ENCODE results near the gene NDUFAF8. TPM values are rescaled to one million over a fixed set of nuclear protein-coding genes. Genes with fewer than 3 reads are reported as not detected.
A peak's percentile ranks its signal among the peaks of the same experiment; 100 is the strongest.

The NDUFAF8 gene
- total RNA-seq, 6 experiments from 2014 or later, result 15.7 to 35.9 (median 23.3) TPM

GRCh38 chr17:81241203-81241602, 2.1 kb downstream of the NDUFAF8 start:
- H3K9me3 ChIP-seq, result no peaks in the 10 kb centered on the region
- H3K27ac ChIP-seq, result no peak overlapping the region
- H3K36me3 ChIP-seq, result no peaks in the 10 kb centered on the region
- DNase-seq, result no peak
- WGBS (ENCODE audit: insufficient coverage, low coverage, low lambda C conversion rate, missing lambda C conversion rate), result 100% methylated on average over 2 of the region's 10 CpGs
- H3K4me3 ChIP-seq, result no peak overlapping the region
- TF ChIP-seq POLR2A (IDR thresholded peaks at IDR 0.05) (no peak), CTCF (IDR thresholded peaks at IDR 0.05) (no peak)
- ATAC-seq, result no peak
- peaks cover 0 to 33% (median 7%) of the 10 kb centered on the region in 4 donors for H3K4me1 ChIP-seq
- H3K27me3 ChIP-seq, result no peaks in the 10 kb centered on the region
- intact Hi-C loops (cut with DNase I), result loop anchor here in 1 of 2 donors (10.0 kb wide), 1 partner anchor 216 kb away; no protein-coding TSS in a partner anchor

- Histone ChIP-seq H3K27me3 (no peaks in the 10 kb centered on the region), H3K4me1 (peaks cover 0 to 34% (median 7%) of the 10 kb centered on the region in 4 donors), H3K9me3 (no peaks in the 10 kb centered on the region), H3K4me3 (no peak overlapping the region), H3K36me3 (no peaks in the 10 kb centered on the region), H3K27ac (no peak overlapping the region)
- ATAC-seq (peak in 3 of 4 donors; percentile 1 to 13 (median 5)), DNase-seq (no peak)
- peak; percentile 59 to 73 (median 62) for TF ChIP-seq CTCF (IDR thresholded peaks at IDR 0.05)
- no peak for TF ChIP-seq POLR2A (IDR thresholded peaks at IDR 0.05)
- intact Hi-C loops (cut with DNase I), result loop anchor here in 1 of 2 donors (10.0 kb wide), 1 partner anchor 217 kb away; no protein-coding TSS in a partner anchor
- 51% methylated on average over 15 of the region's 26 CpGs for WGBS (ENCODE audit: insufficient coverage, low coverage, low lambda C conversion rate, missing lambda C conversion rate)
These were observed 2.7 kb downstream of the NDUFAF8 start for GRCh38 chr17:81241648-81242420.

GRCh38 chr17:81242421-81243332, 3.6 kb downstream of the NDUFAF8 start:
- H3K9me3 ChIP-seq, result no peaks in the 10 kb centered on the region
- TF ChIP-seq POLR2A (IDR thresholded peaks at IDR 0.05) (no peak), CTCF (IDR thresholded peaks at IDR 0.05) (no peak)
- no peak overlapping the region for H3K27ac ChIP-seq
- H3K27me3 ChIP-seq, result no peaks in the 10 kb centered on the region
- ATAC-seq (no peak), DNase-seq (no peak)
- no peaks in the 10 kb centered on the region for H3K36me3 ChIP-seq
- H3K4me3 ChIP-seq, result no peak overlapping the region
- 60% methylated on average over 14 of the region's 33 CpGs for WGBS (ENCODE audit: insufficient coverage, low coverage, low lambda C conversion rate, missing lambda C conversion rate)
- intact Hi-C loops (cut with DNase I), result loop anchor here in 1 of 2 donors (10.0 kb wide), 1 partner anchor 218 kb away; no protein-coding TSS in a partner anchor
- H3K4me1 ChIP-seq, result peaks cover 0 to 33% (median 4%) of the 10 kb centered on the region in 4 donors

- no peak overlapping the region for H3K27ac ChIP-seq
- H3K36me3 ChIP-seq, result no peaks in the 10 kb centered on the region
- 81% methylated on average over 8 of the region's 10 CpGs for WGBS (ENCODE audit: insufficient coverage, low coverage, low lambda C conversion rate, missing lambda C conversion rate)
- intact Hi-C loops (cut with DNase I), result loop anchor here in 1 of 2 donors (10.0 kb wide), 1 partner anchor 218 kb away; no protein-coding TSS in a partner anchor
- H3K4me3 ChIP-seq, result no peak overlapping the region
- no peak for ATAC-seq
- H3K4me1 ChIP-seq, result peaks cover 0 to 28% (median 1%) of the 10 kb centered on the region in 4 donors
- no peak for TF ChIP-seq POLR2A (IDR thresholded peaks at IDR 0.05)
- TF ChIP-seq CTCF (IDR thresholded peaks at IDR 0.05), result no peak
- H3K27me3 ChIP-seq, result no peaks in the 10 kb centered on the region
- no peaks in the 10 kb centered on the region for H3K9me3 ChIP-seq
- DNase-seq, result no peak
These were observed 4.2 kb downstream of the NDUFAF8 start for GRCh38 chr17:81243333-81243664.
